ENCODE data around the gene ARMC7.
"Not testable (repeated sequence)": the region's sequence is repeated elsewhere in the genome, so short reads cannot be mapped to it uniquely, and the experiment has no call there.

Gene ARMC7

GRCh38 chr17:75109407-75110233 lies at the start of gene ARMC7:
Gene ARMC7 (plus strand): TSS chr17:75109969. CDS start chr17:75110289, 320 bp downstream.
- DNase-seq: peak; percentile 94

- no peak for DNase-seq
Measured at GRCh38 chr17:75060434-75061054, 49.2 kb upstream of the ARMC7 start.

GRCh38 chr17:75061055-75061438 lies 48.7 kb upstream of the ARMC7 start:
- no peak for DNase-seq

- no peak for DNase-seq
Measured at GRCh38 chr17:75061618-75062017, 48.2 kb upstream of the ARMC7 start.

GRCh38 chr17:75063201-75063600 lies 46.6 kb upstream of the ARMC7 start:
- DNase-seq: no peak

GRCh38 chr17:75063626-75064025 lies 46.1 kb upstream of the ARMC7 start:
- DNase-seq: no peak

GRCh38 chr17:75064040-75064439 lies 45.7 kb upstream of the ARMC7 start:
- no peak for DNase-seq

GRCh38 chr17:75064460-75064859 lies 45.3 kb upstream of the ARMC7 start:
- no peak for DNase-seq

GRCh38 chr17:75064867-75065561 lies 44.8 kb upstream of the ARMC7 start:
- DNase-seq: no peak

- no peak for DNase-seq
Measured at GRCh38 chr17:75065562-75066151, 44.1 kb upstream of the ARMC7 start.

- DNase-seq: no peak
Measured at GRCh38 chr17:75067856-75068255, 41.9 kb upstream of the ARMC7 start.

GRCh38 chr17:75068750-75069149 lies 41.0 kb upstream of the ARMC7 start:
- no peak for DNase-seq

GRCh38 chr17:75069783-75070182 lies 40.0 kb upstream of the ARMC7 start:
- DNase-seq: no peak

- not testable (repeated sequence) for DNase-seq
Measured at GRCh38 chr17:75071478-75072271, 38.1 kb upstream of the ARMC7 start.

GRCh38 chr17:75072909-75073308 lies 36.9 kb upstream of the ARMC7 start:
- DNase-seq: not testable (repeated sequence)

- no peak for DNase-seq
Measured at GRCh38 chr17:75073618-75074047, 36.1 kb upstream of the ARMC7 start.

- DNase-seq: no peak
Measured at GRCh38 chr17:75074532-75074931, 35.2 kb upstream of the ARMC7 start.

GRCh38 chr17:75075597-75076336 lies 34.0 kb upstream of the ARMC7 start:
- no peak for DNase-seq

GRCh38 chr17:75077072-75077495 lies 32.7 kb upstream of the ARMC7 start:
- no peak for DNase-seq

GRCh38 chr17:75077496-75078283 lies 32.1 kb upstream of the ARMC7 start:
- peak; percentile 68 for DNase-seq

Data from activated T-cell treated with anti-CD3 and anti-CD28 coated beads, Interleukin-2, amount 50 U/mL, for 1 hour (primary cell).